ENCODE results near the gene UTY. TPM values are rescaled to one million over a fixed set of nuclear protein-coding genes. Genes with fewer than 3 reads are reported as not detected.

UTY gene
- total and polyA plus RNA-seq, 4 donors: 2.2 to 24.3 TPM; not detected in 2

GRCh38 chrY:13440811-13441210 lies 39.0 kb downstream of the UTY start:
- Histone ChIP-seq H3K27ac (ENCODE audit: low read depth in 1 of 2, low read length in 2 of 2) (no peak overlapping the region), H3K9me3 (ENCODE audit: control insufficient read depth in 4 of 4, low read length in 3 of 4) (no peaks in the 10 kb centered on the region), H3K27me3 (ENCODE audit: control insufficient read depth in 4 of 4, insufficient read depth in 4 of 4, low read length in 3 of 4) (no peaks in the 10 kb centered on the region), H3K9ac (ENCODE audit: low read depth in 1 of 2, low read length in 2 of 2) (no peak overlapping the region), H3K36me3 (ENCODE audit: control insufficient read depth in 4 of 4, insufficient read depth in 3 of 4, low read depth in 1 of 4, low read length in 3 of 4) (no peaks in the 10 kb centered on the region), H3K4me3 (ENCODE audit: low read depth in 1 of 3, low read length in 3 of 3) (no peak overlapping the region), H3K4me1 (ENCODE audit: control insufficient read depth in 4 of 4, insufficient read depth in 4 of 4, low read length in 3 of 4) (no peaks in the 10 kb centered on the region)
- TF ChIP-seq CTCF (IDR thresholded peaks at IDR 0.05; ENCODE audit: low read depth, low read length, missing input control) (no peak), SP1 (IDR thresholded peaks at IDR 0.05) (no peak), RAD21 (IDR thresholded peaks at IDR 0.05) (no peak), YY1 (IDR thresholded peaks at IDR 0.05) (no peak), HNF4A (conservative IDR thresholded peaks at IDR 0.05) (no peak), MAX (IDR thresholded peaks at IDR 0.05) (no peak), REST (IDR thresholded peaks at IDR 0.05) (no peak), RXRA (IDR thresholded peaks at IDR 0.05) (no peak), NR2F2 (IDR thresholded peaks at IDR 0.05) (no peak), TAF1 (conservative IDR thresholded peaks at IDR 0.05) (no peak), ZBTB33 (IDR thresholded peaks at IDR 0.05) (no peak), GABPA (IDR thresholded peaks at IDR 0.05 in 1 of 2, conservative IDR thresholded peaks at IDR 0.05 in 1 of 2) (no peak), FOXA1 (IDR thresholded peaks at IDR 0.05) (no peak), EGR1 (IDR thresholded peaks at IDR 0.05; ENCODE audit: low read depth in 2 of 2) (no peak), ATF3 (IDR thresholded peaks at IDR 0.05) (no peak), HNF4G (IDR thresholded peaks at IDR 0.05) (no peak), JUND (IDR thresholded peaks at IDR 0.05) (no peak), FOXA2 (IDR thresholded peaks at IDR 0.05) (no peak)
- WGBS: 100% methylated on average over 1 of the region's 1 CpG
- no peak for DNase-seq (ENCODE audit: low spot score)
